ENCODE results near the gene ZFYVE27.

GRCh38 chr10:97779975-97780374 is 43.0 kb downstream of the ZFYVE27 start:
- no peak for TF ChIP-seq NFIC (IDR thresholded peaks at IDR 0.05)
- no peak for TF ChIP-seq USF1 (IDR thresholded peaks at IDR 0.05)
- no peak for TF ChIP-seq RAD21 (IDR thresholded peaks at IDR 0.05; ENCODE audit: low read depth)
- no peak for TF ChIP-seq EP300 (IDR thresholded peaks at IDR 0.05; ENCODE audit: borderline replicate concordance)
- TF ChIP-seq TCF12 (IDR thresholded peaks at IDR 0.05; ENCODE audit: low read depth): no peak
- TF ChIP-seq TAF1 (IDR thresholded peaks at IDR 0.05; ENCODE audit: low read depth): no peak
- no peak for TF ChIP-seq TEAD4 (IDR thresholded peaks at IDR 0.05)
- TF ChIP-seq ZBTB7A (IDR thresholded peaks at IDR 0.05; ENCODE audit: low read depth): no peak
- TF ChIP-seq YY1 (IDR thresholded peaks at IDR 0.05; ENCODE audit: low read depth): no peak
- no peak for TF ChIP-seq FOXM1 (IDR thresholded peaks at IDR 0.05; ENCODE audit: borderline replicate concordance, low read depth)
